Kidney epithelial cell (primary cell): ENCODE results near the gene CHD5. TPM values are rescaled to one million over a fixed set of nuclear protein-coding genes. Genes with fewer than 3 reads are reported as not detected.
A peak's percentile ranks its signal among the peaks of the same experiment; 100 is the strongest.

Source experiments
- DNase-seq: peaks from one replicate; pipeline ENCODE4 v3.0.0-alpha.2; 2010; ENCODE audit warnings: low read depth
- H3K27me3 ChIP-seq: 2 replicates; pipeline ENCODE4 v1.6.0; 2011; ENCODE audit warnings: low read length; ENCODE audit not compliant: control insufficient read depth, insufficient read depth
- H3K36me3 ChIP-seq: 2 replicates; pipeline ENCODE4 v1.5.1; 2011; ENCODE audit warnings: low read length; ENCODE audit not compliant: control insufficient read depth, insufficient read depth
- H3K4me3 ChIP-seq: 2 replicates; pipeline ENCODE4 v1.5.1; 2011; ENCODE audit warnings: low read depth, mild to moderate bottlenecking, control low read depth, low read length
- CTCF ChIP-seq: IDR thresholded peaks from 2 replicates; pipeline ENCODE4 v1.5.1; 2011; ENCODE audit warnings: mild to moderate bottlenecking, moderate library complexity, low read length, control low read depth, inconsistent platforms; ENCODE audit not compliant: insufficient read depth, poor library complexity, severe bottlenecking
- total RNA-seq: library from RNA; depleted of rRNA; stranded (reverse); fragments of >200 nt; gene quantifications from 2 replicates; pipeline ENCODE4 v1.2.3, GENCODE V29; 2015

The CHD5 gene
- total RNA-seq, 1 donor from 2014 or later: 0.08 TPM

GRCh38 chr1:6054596-6054995, 125.5 kb downstream of the CHD5 start:
- no peak for DNase-seq
- no peak for TF ChIP-seq CTCF
- peaks cover 5% of the 10 kb centered on the region for H3K27me3 ChIP-seq
- no peak overlapping the region for H3K4me3 ChIP-seq
- no peaks in the 10 kb centered on the region for H3K36me3 ChIP-seq

GRCh38 chr1:6053206-6053546, 126.9 kb downstream of the CHD5 start:
- no peak overlapping the region for H3K4me3 ChIP-seq
- TF ChIP-seq CTCF: no peak
- no peak for DNase-seq
- H3K27me3 ChIP-seq: peaks cover 9% of the 10 kb centered on the region
- H3K36me3 ChIP-seq: no peaks in the 10 kb centered on the region

DNA sequence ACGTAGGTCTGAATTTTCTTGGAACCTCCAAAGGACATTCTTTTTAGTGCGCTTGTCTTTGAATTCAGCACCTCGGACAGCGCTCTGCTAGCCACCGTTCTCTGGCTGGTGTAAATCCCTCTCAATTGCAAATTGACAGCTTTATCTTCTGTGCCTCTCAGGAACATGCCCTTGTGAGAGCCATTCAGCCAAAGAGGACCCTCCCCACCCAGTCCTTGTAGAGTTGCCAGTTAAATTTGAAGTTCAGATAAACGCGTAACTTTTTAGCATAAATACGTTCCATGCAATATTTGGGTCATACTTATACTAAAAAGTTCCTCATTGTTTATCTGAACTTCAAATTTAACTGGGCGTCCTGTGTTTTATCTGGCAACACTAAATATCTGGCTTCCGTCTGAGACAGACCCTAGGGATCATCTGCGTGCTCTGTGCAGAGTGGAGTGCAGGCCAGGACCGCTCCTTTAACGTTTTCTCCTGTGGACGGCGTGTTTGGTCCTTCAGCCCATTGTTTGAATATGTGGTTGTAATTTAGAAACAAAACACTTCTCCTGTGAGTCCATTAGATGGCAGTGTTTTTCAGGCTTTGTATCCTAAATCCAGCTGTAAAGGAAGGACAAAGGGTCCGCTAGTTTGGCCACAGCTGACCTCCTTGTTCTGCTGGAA, 127.4 kb downstream of the CHD5 start:
- DNase-seq: peak; percentile 25
- H3K4me3 ChIP-seq: no peak overlapping the region
- peaks cover 11% of the 10 kb centered on the region for H3K27me3 ChIP-seq
- peak; percentile 52 for TF ChIP-seq CTCF
- no peaks in the 10 kb centered on the region for H3K36me3 ChIP-seq

Other genes with a start within 250 kb of the CHD5 start
- gene NPHP4, start 187.9 kb downstream of the CHD5 start, total RNA-seq: 6.6 TPM in 2 replicates
- 1.6 and 2.7 TPM in 2 replicates for gene KCNAB2, start 134.4 kb downstream of the CHD5 start, total RNA-seq
- 193 and 205 TPM in 2 replicates for gene RPL22, start 19.3 kb upstream of the CHD5 start, total RNA-seq
- gene RNF207, start 25.8 kb upstream of the CHD5 start, total RNA-seq: 20.1 and 32.0 TPM in 2 replicates
- 67.1 and 68.0 TPM in 2 replicates for gene ICMT, start 55.6 kb upstream of the CHD5 start, total RNA-seq
- gene HES3, start 63.9 kb upstream of the CHD5 start, total RNA-seq: not detected in 2 replicates
- 11.4 and 12.3 TPM in 2 replicates for gene GPR153, start 80.8 kb upstream of the CHD5 start, total RNA-seq
- 75.6 and 79.8 TPM in 2 replicates for gene ACOT7, start 213.4 kb upstream of the CHD5 start, total RNA-seq
- 15.9 and 27.8 TPM in 2 replicates for gene HES2, start 239.6 kb upstream of the CHD5 start, total RNA-seq
- gene ESPN, start 244.5 kb upstream of the CHD5 start, total RNA-seq: 2.7 TPM in 2 replicates